ENCODE results near the gene PIRT. TPM values are rescaled to one million over a fixed set of nuclear protein-coding genes. Genes with fewer than 3 reads are reported as not detected.
"Not testable (repeated sequence)": the region's sequence is repeated elsewhere in the genome, so short reads cannot be mapped to it uniquely, and the experiment has no call there.

Gene PIRT
- total RNA-seq, 1 experiment from 2014 or later = not detected

DNA sequence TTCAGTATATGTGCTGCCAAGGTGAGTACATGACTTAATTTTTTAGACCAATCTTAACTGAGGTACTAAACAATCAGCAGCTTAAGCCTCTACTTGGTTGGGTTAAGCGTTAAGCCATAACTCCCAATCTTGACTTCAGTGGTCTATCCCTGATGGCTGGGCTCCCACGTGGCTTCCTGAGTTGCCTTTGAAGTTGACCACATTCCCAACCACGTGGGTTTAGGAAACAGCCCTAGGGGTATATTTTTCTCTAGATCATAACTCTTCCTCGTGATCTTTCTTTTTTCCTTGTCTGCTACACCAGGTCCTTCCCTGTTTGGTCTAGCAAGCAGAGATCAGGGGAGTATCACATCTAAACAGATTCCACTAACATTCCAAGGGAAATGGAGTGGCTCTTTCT, 20.1 kb upstream of the PIRT start:
- intact Hi-C loops (cut with micrococcal nuclease; ENCODE audit: unreplicated experiment) (no loop called here), in situ Hi-C loops (cut with HindIII; ENCODE audit: low pct_unique_long_range_greater_than_20kb, low sequenced_read_pairs) (no loop called here)
- BruUV-seq (replicated peaks) = no TSS peak
- no peaks in the 10 kb centered on the region for H3K9me3 ChIP-seq (ENCODE audit: control insufficient read depth, insufficient read depth, low read depth, low read length)
- H3K4me1 ChIP-seq (ENCODE audit: control insufficient read depth, insufficient read depth, low read length) = no peaks in the 10 kb centered on the region
- no peak for ATAC-seq
- H3K4me3 ChIP-seq (ENCODE audit: low read depth in 2 of 2, low read length in 2 of 2) = no peak overlapping the region
- TF ChIP-seq, protein P1, sequence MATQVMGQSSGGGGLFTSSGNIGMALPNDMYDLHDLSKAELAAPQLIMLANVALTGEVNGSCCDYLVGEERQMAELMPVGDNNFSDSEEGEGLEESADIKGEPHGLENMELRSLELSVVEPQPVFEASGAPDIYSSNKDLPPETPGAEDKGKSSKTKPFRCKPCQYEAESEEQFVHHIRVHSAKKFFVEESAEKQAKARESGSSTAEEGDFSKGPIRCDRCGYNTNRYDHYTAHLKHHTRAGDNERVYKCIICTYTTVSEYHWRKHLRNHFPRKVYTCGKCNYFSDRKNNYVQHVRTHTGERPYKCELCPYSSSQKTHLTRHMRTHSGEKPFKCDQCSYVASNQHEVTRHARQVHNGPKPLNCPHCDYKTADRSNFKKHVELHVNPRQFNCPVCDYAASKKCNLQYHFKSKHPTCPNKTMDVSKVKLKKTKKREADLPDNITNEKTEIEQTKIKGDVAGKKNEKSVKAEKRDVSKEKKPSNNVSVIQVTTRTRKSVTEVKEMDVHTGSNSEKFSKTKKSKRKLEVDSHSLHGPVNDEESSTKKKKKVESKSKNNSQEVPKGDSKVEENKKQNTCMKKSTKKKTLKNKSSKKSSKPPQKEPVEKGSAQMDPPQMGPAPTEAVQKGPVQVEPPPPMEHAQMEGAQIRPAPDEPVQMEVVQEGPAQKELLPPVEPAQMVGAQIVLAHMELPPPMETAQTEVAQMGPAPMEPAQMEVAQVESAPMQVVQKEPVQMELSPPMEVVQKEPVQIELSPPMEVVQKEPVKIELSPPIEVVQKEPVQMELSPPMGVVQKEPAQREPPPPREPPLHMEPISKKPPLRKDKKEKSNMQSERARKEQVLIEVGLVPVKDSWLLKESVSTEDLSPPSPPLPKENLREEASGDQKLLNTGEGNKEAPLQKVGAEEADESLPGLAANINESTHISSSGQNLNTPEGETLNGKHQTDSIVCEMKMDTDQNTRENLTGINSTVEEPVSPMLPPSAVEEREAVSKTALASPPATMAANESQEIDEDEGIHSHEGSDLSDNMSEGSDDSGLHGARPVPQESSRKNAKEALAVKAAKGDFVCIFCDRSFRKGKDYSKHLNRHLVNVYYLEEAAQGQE (IDR thresholded peaks at IDR 0.05; ENCODE audit: insufficient read depth in 1 of 2, low read depth in 2 of 2, low read length in 1 of 2) = no peak
- no peak for TF ChIP-seq POLR2AphosphoS5 (IDR thresholded peaks at IDR 0.05; ENCODE audit: low read depth, low read length)
- TF ChIP-seq CTCF (IDR thresholded peaks at IDR 0.05) = no peak
- TF ChIP-seq SIN3A (IDR thresholded peaks at IDR 0.05; ENCODE audit: borderline replicate concordance, insufficient read depth, low read depth, low read length) = no peak
- TF ChIP-seq TCF7L2 (IDR thresholded peaks at IDR 0.05; ENCODE audit: low read depth, low read length) = no peak
- no peak for DNase-seq (ENCODE audit: low read depth, low spot score)
- no peaks in the 10 kb centered on the region for H3K36me3 ChIP-seq (ENCODE audit: control insufficient read depth, insufficient read depth, low read length)
- ChIA-PET CTCF (no interaction called here), POLR2A (no interaction called here)
- H3K27me3 ChIP-seq (ENCODE audit: control insufficient read depth, insufficient read depth, low read length) = no peaks in the 10 kb centered on the region; the same call in 1 of the 2 replicates
- H3K27ac ChIP-seq (ENCODE audit: low read length) = no peak overlapping the region

DNA sequence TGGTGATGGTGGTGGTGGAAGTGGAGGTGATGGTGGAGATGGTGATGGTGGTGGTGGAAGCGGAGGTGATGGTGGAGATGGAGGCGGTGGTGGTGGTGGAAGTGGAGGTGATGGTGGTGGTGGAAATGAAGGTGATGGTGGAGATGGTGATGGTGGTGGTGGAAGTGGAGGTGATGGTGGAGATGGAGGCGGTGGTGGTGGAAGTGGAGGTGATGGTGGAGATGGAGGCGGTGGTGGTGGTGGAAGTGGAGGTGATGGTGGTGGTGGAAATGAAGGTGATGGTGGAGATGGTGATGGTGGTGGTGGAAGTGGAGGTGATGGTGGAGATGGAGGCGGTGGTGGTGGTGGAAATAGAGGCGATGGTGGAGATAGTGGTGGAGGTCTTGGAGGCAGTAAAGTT, 8.7 kb upstream of the PIRT start:
- H3K9me3 ChIP-seq (ENCODE audit: control insufficient read depth, insufficient read depth, low read depth, low read length); H3K27me3 ChIP-seq (ENCODE audit: control insufficient read depth, insufficient read depth, low read length); POLR2A ChIA-PET; CTCF ChIA-PET; ATAC-seq; BruUV-seq (replicated peaks); H3K4me1 ChIP-seq (ENCODE audit: control insufficient read depth, insufficient read depth, low read length); H3K36me3 ChIP-seq (ENCODE audit: control insufficient read depth, insufficient read depth, low read length); intact Hi-C loops (cut with micrococcal nuclease; ENCODE audit: unreplicated experiment); DNase-seq (ENCODE audit: low read depth, low spot score); H3K27ac ChIP-seq (ENCODE audit: low read length); H3K4me3 ChIP-seq (ENCODE audit: low read depth in 2 of 2, low read length in 2 of 2); in situ Hi-C loops (cut with HindIII; ENCODE audit: low pct_unique_long_range_greater_than_20kb, low sequenced_read_pairs): not testable (repeated sequence)

GRCh38 chr17:10845388-10845751, 7.5 kb upstream of the PIRT start:
- Histone ChIP-seq H3K27ac (ENCODE audit: low read length) (no peak overlapping the region), H3K27me3 (ENCODE audit: control insufficient read depth, insufficient read depth, low read length) (no peaks in the 10 kb centered on the region), H3K4me3 (ENCODE audit: low read depth in 2 of 2, low read length in 2 of 2) (peak overlapping the region; percentile 38 to 57; a peak in 3 of 4 replicates), H3K36me3 (ENCODE audit: control insufficient read depth, insufficient read depth, low read length) (no peaks in the 10 kb centered on the region), H3K4me1 (ENCODE audit: control insufficient read depth, insufficient read depth, low read length) (no peaks in the 10 kb centered on the region), H3K9me3 (ENCODE audit: control insufficient read depth, insufficient read depth, low read depth, low read length) (no peaks in the 10 kb centered on the region)
- ChIA-PET POLR2A (no interaction called here), CTCF (interaction anchor here (0.8 to 3.0 kb wide), 3 partner anchors 91 to 198 kb away, joined by 4 to 13 read pairs (median 5); no protein-coding TSS in a partner anchor)
- in situ Hi-C loops (cut with HindIII; ENCODE audit: low pct_unique_long_range_greater_than_20kb, low sequenced_read_pairs) = no loop called here
- DNase-seq (ENCODE audit: low read depth, low spot score) (no peak), ATAC-seq (no peak)
- no TSS peak for BruUV-seq (replicated peaks)
- TF ChIP-seq TCF7L2 (IDR thresholded peaks at IDR 0.05; ENCODE audit: low read depth, low read length) = no peak
- peak; percentile 21 for TF ChIP-seq CTCF (IDR thresholded peaks at IDR 0.05)
- intact Hi-C loops (cut with micrococcal nuclease; ENCODE audit: unreplicated experiment) = loop anchor here (2.0 kb wide), 1 partner anchor 109 kb away; no protein-coding TSS in a partner anchor

Measured in Panc1 (cell line).